HL-60 (cell line): Measurements from ENCODE around the gene NFATC4.

Experiments
- DNase-seq, 2 experiments: peaks; one replicate each; pipeline ENCODE4 v3.0.0-alpha.2; 2010 to 2020; ENCODE audit warnings: low read depth in 1 of 2, low spot score in 1 of 2
- H3K27ac ChIP-seq: fragments of 250-450 bp; sonication (Bioruptor Pico); replicated peaks from 2 replicates; pipeline ENCODE4 v1.5.1; 2020; ENCODE audit warnings: mild to moderate bottlenecking, moderate library complexity
- H3K27me3 ChIP-seq: fragments of 250-450 bp; sonication (Bioruptor Pico); 2 replicates; pipeline ENCODE4 v1.5.1; 2021; ENCODE audit warnings: mild to moderate bottlenecking, moderate library complexity; ENCODE audit not compliant: insufficient read depth, poor library complexity, severe bottlenecking
- H3K4me3 ChIP-seq: replicated peaks from 2 replicates; pipeline ENCODE4 v1.5.1; 2011; ENCODE audit warnings: mild to moderate bottlenecking, control low read depth, low read length; ENCODE audit not compliant: insufficient read depth
- CTCF ChIP-seq: IDR thresholded peaks from one replicate; pipeline ENCODE4 v1.5.1; 2011; ENCODE audit warnings: low read length, control low read depth, inconsistent platforms; ENCODE audit not compliant: insufficient read depth
- GABPA ChIP-seq: IDR thresholded peaks from 2 replicates; pipeline ENCODE4 v1.6.1; 2012; ENCODE audit warnings: low read depth
- POLR2AphosphoS5 ChIP-seq: IDR thresholded peaks from 2 replicates; pipeline ENCODE4 v1.6.1; 2012; ENCODE audit warnings: low read depth
- REST ChIP-seq: IDR thresholded peaks from 2 replicates; pipeline ENCODE4 v1.6.1; 2012; ENCODE audit warnings: low read depth; ENCODE audit not compliant: insufficient replicate concordance
- SPI1 ChIP-seq: IDR thresholded peaks from 2 replicates; pipeline ENCODE4 v1.6.1; 2012; ENCODE audit warnings: low read depth, mild to moderate bottlenecking, borderline replicate concordance

The NFATC4 gene

GRCh38 chr14:24416932-24417619, 49.1 kb downstream of the NFATC4 start:
- Histone ChIP-seq H3K27me3 (no peaks in the 10 kb centered on the region), H3K4me3 (no peak overlapping the region), H3K27ac (no peak overlapping the region)
- DNase-seq = no peak
- TF ChIP-seq REST = no peak
- no peak for TF ChIP-seq GABPA
- TF ChIP-seq SPI1 = no peak
- no peak for TF ChIP-seq CTCF
- no peak for TF ChIP-seq POLR2AphosphoS5

GRCh38 chr14:24417832-24418491, 50.0 kb downstream of the NFATC4 start:
- H3K4me3 ChIP-seq = no peak overlapping the region
- no peak overlapping the region for H3K27ac ChIP-seq
- TF ChIP-seq GABPA = no peak
- no peak for TF ChIP-seq SPI1
- no peak for TF ChIP-seq POLR2AphosphoS5
- no peak for TF ChIP-seq CTCF
- TF ChIP-seq REST = no peak
- DNase-seq = no peak
- no peaks in the 10 kb centered on the region for H3K27me3 ChIP-seq

GRCh38 chr14:24418492-24418873, 50.5 kb downstream of the NFATC4 start:
- Histone ChIP-seq H3K27me3 (no peaks in the 10 kb centered on the region), H3K27ac (no peak overlapping the region), H3K4me3 (no peak overlapping the region)
- TF ChIP-seq GABPA (no peak), CTCF (no peak), SPI1 (no peak), POLR2AphosphoS5 (no peak), REST (no peak)
- DNase-seq = no peak
